ENCODE data around the gene INTS11.

INTS11 gene

GRCh38 chr1:1284221-1285101 lies 40.0 kb downstream of the INTS11 start:
- in situ Hi-C loops (cut with HindIII; ENCODE audit: low pct_unique_long_range_greater_than_20kb, low sequenced_read_pairs), result no loop called here
- TF ChIP-seq JUND (IDR thresholded peaks at IDR 0.05; ENCODE audit: low read depth), result no peak

GRCh38 chr1:1283821-1284220 lies 40.6 kb downstream of the INTS11 start:
- DNase-seq (ENCODE audit: low read depth in 1 of 2, low spot score in 1 of 2), result no peak
- in situ Hi-C loops (cut with HindIII; ENCODE audit: low pct_unique_long_range_greater_than_20kb, low sequenced_read_pairs), result no loop called here
- TF ChIP-seq JUND (IDR thresholded peaks at IDR 0.05; ENCODE audit: low read depth), result no peak

More at GRCh38 chr1:1284221-1285101, 40.0 kb downstream of the INTS11 start:
- DNase-seq (ENCODE audit: low read depth in 1 of 2, low spot score in 1 of 2), result no peak

GRCh38 chr1:1282998-1283397 lies 41.5 kb downstream of the INTS11 start:
- no peak for DNase-seq (ENCODE audit: low read depth in 1 of 2, low spot score in 1 of 2)
- in situ Hi-C loops (cut with HindIII; ENCODE audit: low pct_unique_long_range_greater_than_20kb, low sequenced_read_pairs), result no loop called here
- TF ChIP-seq JUND (IDR thresholded peaks at IDR 0.05; ENCODE audit: low read depth), result no peak

GRCh38 chr1:1281533-1282321 lies 42.7 kb downstream of the INTS11 start:
- in situ Hi-C loops (cut with HindIII; ENCODE audit: low pct_unique_long_range_greater_than_20kb, low sequenced_read_pairs), result no loop called here
- no peak for DNase-seq (ENCODE audit: low read depth in 1 of 2, low spot score in 1 of 2)
- no peak for TF ChIP-seq JUND (IDR thresholded peaks at IDR 0.05; ENCODE audit: low read depth)

GRCh38 chr1:1280782-1281481 lies 43.5 kb downstream of the INTS11 start:
- TF ChIP-seq JUND (IDR thresholded peaks at IDR 0.05; ENCODE audit: low read depth), result no peak
- in situ Hi-C loops (cut with HindIII; ENCODE audit: low pct_unique_long_range_greater_than_20kb, low sequenced_read_pairs), result no loop called here
- DNase-seq (ENCODE audit: low read depth in 1 of 2, low spot score in 1 of 2), result no peak

- in situ Hi-C loops (cut with HindIII; ENCODE audit: low pct_unique_long_range_greater_than_20kb, low sequenced_read_pairs), result no loop called here
- TF ChIP-seq JUND (IDR thresholded peaks at IDR 0.05; ENCODE audit: low read depth), result no peak
These were observed 45.4 kb downstream of the INTS11 start for GRCh38 chr1:1279028-1279427.

GRCh38 chr1:1278620-1279019 lies 45.8 kb downstream of the INTS11 start:
- in situ Hi-C loops (cut with HindIII; ENCODE audit: low pct_unique_long_range_greater_than_20kb, low sequenced_read_pairs), result no loop called here
- no peak for TF ChIP-seq JUND (IDR thresholded peaks at IDR 0.05; ENCODE audit: low read depth)
- no peak for DNase-seq (ENCODE audit: low read depth in 1 of 2, low spot score in 1 of 2)

More at GRCh38 chr1:1279028-1279427, 45.4 kb downstream of the INTS11 start:
- DNase-seq (ENCODE audit: low read depth in 1 of 2, low spot score in 1 of 2), result no peak

GRCh38 chr1:1275836-1276235 lies 48.6 kb downstream of the INTS11 start:
- no peak for DNase-seq (ENCODE audit: low read depth in 1 of 2, low spot score in 1 of 2)
- in situ Hi-C loops (cut with HindIII; ENCODE audit: low pct_unique_long_range_greater_than_20kb, low sequenced_read_pairs), result no loop called here
- no peak for TF ChIP-seq JUND (IDR thresholded peaks at IDR 0.05; ENCODE audit: low read depth)

- no peak for DNase-seq (ENCODE audit: low read depth in 1 of 2, low spot score in 1 of 2)
- in situ Hi-C loops (cut with HindIII; ENCODE audit: low pct_unique_long_range_greater_than_20kb, low sequenced_read_pairs), result no loop called here
- no peak for TF ChIP-seq JUND (IDR thresholded peaks at IDR 0.05; ENCODE audit: low read depth)
These were observed 49.5 kb downstream of the INTS11 start for GRCh38 chr1:1274931-1275431.

GRCh38 chr1:1274299-1274930 lies 50.0 kb downstream of the INTS11 start:
- no peak for DNase-seq (ENCODE audit: low read depth in 1 of 2, low spot score in 1 of 2)
- no peak for TF ChIP-seq JUND (IDR thresholded peaks at IDR 0.05; ENCODE audit: low read depth)
- in situ Hi-C loops (cut with HindIII; ENCODE audit: low pct_unique_long_range_greater_than_20kb, low sequenced_read_pairs), result no loop called here

- DNase-seq (ENCODE audit: low read depth in 1 of 2, low spot score in 1 of 2), result peak; percentile 83 to 88
- in situ Hi-C loops (cut with HindIII; ENCODE audit: low pct_unique_long_range_greater_than_20kb, low sequenced_read_pairs), result no loop called here
- TF ChIP-seq JUND (IDR thresholded peaks at IDR 0.05; ENCODE audit: low read depth), result no peak
These were observed 50.8 kb downstream of the INTS11 start, which contains the start of gene UBE2J2 for GRCh38 chr1:1273512-1274298. Gene UBE2J2 (minus strand): TSS chr1:1273854. CDS start chr1:1267992, 5,862 bp downstream.
